ENCODE results near the gene AKR1E2.

The AKR1E2 gene

GRCh38 chr10:4830551-4830950 lies 4.5 kb downstream of the AKR1E2 start:
- H3K36me3 ChIP-seq (ENCODE audit: insufficient read depth, low read length): no peaks in the 10 kb centered on the region
- no peak overlapping the region for H3K4me2 ChIP-seq (ENCODE audit: insufficient read depth, low read length)
- H3K4me1 ChIP-seq (ENCODE audit: insufficient read depth, low read length): no peaks in the 10 kb centered on the region
- TF ChIP-seq EZH2 (IDR thresholded peaks at IDR 0.05; ENCODE audit: borderline replicate concordance, low read depth, low read length, severe bottlenecking): no peak
- TF ChIP-seq CTCF (IDR thresholded peaks at IDR 0.05; ENCODE audit: borderline replicate concordance, extremely low read depth, low read length, poor library complexity, severe bottlenecking): no peak
- no peak overlapping the region for H3K27ac ChIP-seq (ENCODE audit: low read length)
- ATAC-seq (ENCODE audit: insufficient read depth, low read depth): no peak
- H3K27me3 ChIP-seq (ENCODE audit: insufficient read depth, low read length, poor library complexity): peaks cover 29% of the 10 kb centered on the region
- H3K4me3 ChIP-seq (ENCODE audit: low read depth in 1 of 2, low read length in 2 of 2): no peak overlapping the region
- no peaks in the 10 kb centered on the region for H3K9me3 ChIP-seq (ENCODE audit: insufficient read depth, low read length, severe bottlenecking)
- no peaks in the 10 kb centered on the region for H3K79me2 ChIP-seq (ENCODE audit: insufficient read depth, low read length)
- no peak overlapping the region for H3K9ac ChIP-seq (ENCODE audit: low read depth, low read length)
- H4K20me1 ChIP-seq (ENCODE audit: insufficient read depth, low read length): no peaks in the 10 kb centered on the region; the same call in 1 of the 2 replicates
- H2AFZ ChIP-seq (ENCODE audit: low read depth, low read length): no peak overlapping the region
- DNase-seq: no peak

- DNase-seq (no peak), ATAC-seq (ENCODE audit: insufficient read depth, low read depth) (no peak)
- H3K36me3 ChIP-seq (ENCODE audit: insufficient read depth, low read length): no peaks in the 10 kb centered on the region
- H3K9ac ChIP-seq (ENCODE audit: low read depth, low read length): no peak overlapping the region
- no peaks in the 10 kb centered on the region; the same call in 1 of the 2 replicates for H4K20me1 ChIP-seq (ENCODE audit: insufficient read depth, low read length)
- H3K4me2 ChIP-seq (ENCODE audit: insufficient read depth, low read length): no peak overlapping the region
- H3K27ac ChIP-seq (ENCODE audit: low read length): no peak overlapping the region
- no peak for TF ChIP-seq EZH2 (IDR thresholded peaks at IDR 0.05; ENCODE audit: borderline replicate concordance, low read depth, low read length, severe bottlenecking)
- TF ChIP-seq CTCF (IDR thresholded peaks at IDR 0.05; ENCODE audit: borderline replicate concordance, extremely low read depth, low read length, poor library complexity, severe bottlenecking): no peak
- H3K4me3 ChIP-seq (ENCODE audit: low read depth in 1 of 2, low read length in 2 of 2): no peak overlapping the region
- no peaks in the 10 kb centered on the region for H3K4me1 ChIP-seq (ENCODE audit: insufficient read depth, low read length)
- no peaks in the 10 kb centered on the region for H3K9me3 ChIP-seq (ENCODE audit: insufficient read depth, low read length, severe bottlenecking)
- H3K79me2 ChIP-seq (ENCODE audit: insufficient read depth, low read length): no peaks in the 10 kb centered on the region
- no peak overlapping the region for H2AFZ ChIP-seq (ENCODE audit: low read depth, low read length)
- peaks cover 29% of the 10 kb centered on the region for H3K27me3 ChIP-seq (ENCODE audit: insufficient read depth, low read length, poor library complexity)
Measured at GRCh38 chr10:4831091-4831490, 5.1 kb downstream of the AKR1E2 start.

- Histone ChIP-seq H3K27ac (ENCODE audit: low read length) (no peak overlapping the region), H3K4me2 (ENCODE audit: insufficient read depth, low read length) (no peak overlapping the region), H3K79me2 (ENCODE audit: insufficient read depth, low read length) (no peaks in the 10 kb centered on the region), H3K4me3 (ENCODE audit: low read depth in 1 of 2, low read length in 2 of 2) (no peak overlapping the region), H3K9ac (ENCODE audit: low read depth, low read length) (no peak overlapping the region), H2AFZ (ENCODE audit: low read depth, low read length) (no peak overlapping the region), H3K27me3 (ENCODE audit: insufficient read depth, low read length, poor library complexity) (peaks cover 26% of the 10 kb centered on the region), H3K36me3 (ENCODE audit: insufficient read depth, low read length) (no peaks in the 10 kb centered on the region), H4K20me1 (ENCODE audit: insufficient read depth, low read length) (no peaks in the 10 kb centered on the region; the same call in 1 of the 2 replicates), H3K9me3 (ENCODE audit: insufficient read depth, low read length, severe bottlenecking) (no peaks in the 10 kb centered on the region), H3K4me1 (ENCODE audit: insufficient read depth, low read length) (no peaks in the 10 kb centered on the region)
- ATAC-seq (ENCODE audit: insufficient read depth, low read depth) (no peak), DNase-seq (no peak)
- TF ChIP-seq EZH2 (IDR thresholded peaks at IDR 0.05; ENCODE audit: borderline replicate concordance, low read depth, low read length, severe bottlenecking) (no peak), CTCF (IDR thresholded peaks at IDR 0.05; ENCODE audit: borderline replicate concordance, extremely low read depth, low read length, poor library complexity, severe bottlenecking) (no peak)
Measured at GRCh38 chr10:4833286-4833685, 7.3 kb downstream of the AKR1E2 start.

All from DND-41 (cell line).